Endothelial cell of umbilical vein (primary cell): Measurements from ENCODE around the gene LRRC7. TPM values are rescaled to one million over a fixed set of nuclear protein-coding genes. Genes with fewer than 3 reads are reported as not detected.

ENCODE experiments used
- BruUV-seq: library from RNA; stranded (reverse); fragments of 400-500 nt; replicated peaks from 2 replicates; lab custom pipeline; 2021; lab: Mats Ljungman, UMichigan
- CTCF ChIA-PET: fragments of 300-600, 350-600 bp; sonication (Branson Sonifier 250); formaldehyde crosslinking; loops from one replicate; lab custom pipeline; 2021; ENCODE audit warnings: antibody characterized with exemption, inconsistent platforms; lab: Charles Lee
- POLR2A ChIA-PET: fragments of 300-600, 350-600 bp; sonication (Branson Sonifier 250); formaldehyde crosslinking; loops from one replicate; lab custom pipeline; 2021; ENCODE audit warnings: antibody characterized with exemption, inconsistent platforms; lab: Charles Lee
- DNase-seq: peaks from one replicate; pipeline ENCODE4 v3.0.0-alpha.2; 2011; ENCODE audit warnings: low read depth, low spot score
- FAIRE-seq: peaks from 2 replicates; lab custom pipeline; 2011; peaks lifted over from hg19 to GRCh38; lab: Jason Lieb, UNC
- H2AFZ ChIP-seq: 2 replicates; pipeline ENCODE4 v1.6.0; 2012; ENCODE audit warnings: low read depth, low read length, control low read depth, inconsistent platforms
- H3K27ac ChIP-seq: 2 replicates; pipeline ENCODE4 v1.5.1; 2011; ENCODE audit warnings: low read depth, mild to moderate bottlenecking, control low read depth, low read length, moderate library complexity; ENCODE audit not compliant: insufficient read depth
- H3K27me3 ChIP-seq, 2 experiments: 2 replicates each; pipeline versions ENCODE4 v1.6.0 to v1.6.1; 2011; ENCODE audit warnings: low read length in 2 of 2, mixed read lengths in 1 of 2; ENCODE audit not compliant: control insufficient read depth in 2 of 2, insufficient read depth in 2 of 2
- H3K36me3 ChIP-seq, 2 experiments: 2 replicates in 1 of 2; 3 replicates in 1 of 2; pipeline ENCODE4 v1.5.1; 2011; ENCODE audit warnings: low read length in 2 of 2, mild to moderate bottlenecking in 1 of 2, moderate library complexity in 1 of 2; ENCODE audit not compliant: control insufficient read depth in 2 of 2, insufficient read depth in 2 of 2; ENCODE audit errors: extremely low read depth in 1 of 2
- H3K4me1 ChIP-seq: 3 replicates; pipeline ENCODE4 v1.5.1; 2011; ENCODE audit warnings: mild to moderate bottlenecking, low read length; ENCODE audit not compliant: control insufficient read depth, insufficient read depth; ENCODE audit errors: extremely low read depth
- H3K4me2 ChIP-seq: 2 replicates; pipeline ENCODE4 v1.6.1; 2011; ENCODE audit warnings: low read length, control low read depth, mixed read lengths; ENCODE audit not compliant: insufficient read depth
- H3K4me3 ChIP-seq, 3 experiments: fragments of 200-600 bp in 1 of 3; sonication (generic), shearing (Covaris generic) in 1 of 3; replicated peaks in 1 of 3; 2 replicates each; pipeline ENCODE4 v1.5.1; 2011 to 2016; ENCODE audit warnings: control low read depth in 3 of 3, low read length in 3 of 3, mild to moderate bottlenecking in 2 of 3, inconsistent platforms in 1 of 3, low read depth in 1 of 3, moderate library complexity in 1 of 3; ENCODE audit not compliant: insufficient read depth in 1 of 3
- H3K79me2 ChIP-seq: 2 replicates; pipeline ENCODE4 v1.6.0; 2012; ENCODE audit warnings: low read length, inconsistent platforms; ENCODE audit not compliant: control insufficient read depth, insufficient read depth
- H3K9ac ChIP-seq: replicated peaks from 2 replicates; pipeline ENCODE3; 2011; ENCODE audit warnings: low read length, control low read depth; ENCODE audit not compliant: insufficient read depth; ENCODE audit errors: extremely low read depth
- H3K9me1 ChIP-seq: replicated peaks from 3 replicates; pipeline ENCODE4 v1.6.0; 2011; ENCODE audit warnings: mild to moderate bottlenecking, low read length; ENCODE audit not compliant: control insufficient read depth, insufficient read depth; ENCODE audit errors: extremely low read depth
- H3K9me3 ChIP-seq: replicated peaks from 2 replicates; pipeline ENCODE4 v1.5.1; 2012; ENCODE audit warnings: low read length, inconsistent platforms; ENCODE audit not compliant: control insufficient read depth, insufficient read depth
- H4K20me1 ChIP-seq: replicated peaks from 2 replicates; pipeline ENCODE3; 2011; ENCODE audit warnings: mild to moderate bottlenecking, low read length; ENCODE audit not compliant: control insufficient read depth, insufficient read depth; ENCODE audit errors: extremely low read depth
- CTCF ChIP-seq, 2 donors: IDR thresholded peaks; 1 replicate in 1 of 2; 2 replicates in 1 of 2; pipeline ENCODE4 v1.5.1; 2011; ENCODE audit warnings: low read length in 2 of 2, mild to moderate bottlenecking in 2 of 2, moderate library complexity in 2 of 2, control low read depth in 1 of 2, inconsistent platforms in 1 of 2, low read depth in 1 of 2; ENCODE audit not compliant: insufficient read depth in 1 of 2; ENCODE audit errors: extremely low read depth in 1 of 2
- EZH2 ChIP-seq: IDR thresholded peaks from 2 replicates; pipeline ENCODE4 v1.6.1; 2012; ENCODE audit warnings: borderline replicate concordance, low read depth, mild to moderate bottlenecking, moderate library complexity, low read length, inconsistent platforms; ENCODE audit not compliant: severe bottlenecking
- FOS ChIP-seq: IDR thresholded peaks from 2 replicates; pipeline ENCODE4 v1.6.1; 2011; ENCODE audit warnings: mild to moderate bottlenecking, low read length, moderate library complexity, borderline replicate concordance; ENCODE audit not compliant: insufficient read depth
- GATA2 ChIP-seq: IDR thresholded peaks from 2 replicates; pipeline ENCODE4 v1.7.0; 2011; ENCODE audit warnings: low read depth, mild to moderate bottlenecking, moderate library complexity, mixed read lengths, low read length; ENCODE audit not compliant: insufficient read length, insufficient read depth
- JUN ChIP-seq: IDR thresholded peaks from 2 replicates; pipeline ENCODE4 v1.6.1; 2011; ENCODE audit warnings: borderline replicate concordance, low read depth; ENCODE audit not compliant: insufficient read length, insufficient read depth
- MAX ChIP-seq: IDR thresholded peaks from 2 replicates; pipeline ENCODE4 v1.6.1; 2011; ENCODE audit not compliant: insufficient read depth, insufficient read length
- MYC ChIP-seq: IDR thresholded peaks from one replicate; pipeline ENCODE4 v1.6.1; 2011; ENCODE audit warnings: mild to moderate bottlenecking, low read depth, low read length
- POLR2A ChIP-seq: IDR thresholded peaks from 2 replicates; pipeline ENCODE4 v1.6.1; 2012; ENCODE audit warnings: low read depth, mild to moderate bottlenecking, control low read depth, low read length
- POLR2AphosphoS5 ChIP-seq: IDR thresholded peaks from 2 replicates; pipeline ENCODE4 v1.6.1; 2012; ENCODE audit warnings: low read depth, mild to moderate bottlenecking, control low read depth, low read length, moderate library complexity; ENCODE audit not compliant: insufficient read depth
- dilution Hi-C: fragments of 300-500 bp; cut with MboI; formaldehyde crosslinking; loops from one replicate; pipeline ENCODE4 v1.15.0; 2019; ENCODE audit warnings: low sequenced_read_pairs; ENCODE audit not compliant: extremely low pct_ligation_motif_present
- intact Hi-C: fragments of 100-400 bp; cut with micrococcal nuclease; formaldehyde crosslinking; loops from one replicate; pipeline ENCODE4 v1.10.0; 2022
- polyA plus RNA-seq, 4 experiments: library from polyadenylated mRNA; depleted of rRNA in 3 of 4; stranded (reverse) in 3 of 4; unstranded in 1 of 4; fragments of >200 nt; gene quantifications; 2 replicates each; pipeline versions ENCODE4 v1.2.1 to v1.2.3, GENCODE V29; 2011 to 2012; ENCODE audit warnings: missing spikeins in 1 of 4
- total RNA-seq: library from RNA; stranded (reverse); gene quantifications from 2 replicates; pipeline ENCODE4 v1.2.3, GENCODE V29; 2021

LRRC7 gene
- total and polyA plus RNA-seq, 2 donors (not counting 3 experiments of a cell fraction or from before 2014, with no cell fraction given), result 0.11 to 0.58 TPM

- ChIA-PET POLR2A (no interaction called here), CTCF (no interaction called here)
- Histone ChIP-seq H3K4me1 (peaks cover 20% of the 10 kb centered on the region), H3K9me1 (no peaks in the 10 kb centered on the region), H3K4me3 (no peak overlapping the region), H4K20me1 (no peaks in the 10 kb centered on the region), H2AFZ (no peak overlapping the region), H3K9ac (no peak overlapping the region), H3K4me2 (no peak overlapping the region), H3K79me2 (no peaks in the 10 kb centered on the region), H3K9me3 (no peaks in the 10 kb centered on the region), H3K27ac (no peak overlapping the region), H3K27me3 (no peaks in the 10 kb centered on the region), H3K36me3 (no peaks in the 10 kb centered on the region)
- dilution Hi-C loops (no loop called here), intact Hi-C loops (loop anchor here (5.0 kb wide), 1 partner anchor 166 kb away; the partner anchor contains the start of gene LRRC40)
- TF ChIP-seq POLR2A (no peak), FOS (no peak), MAX (no peak), GATA2 (no peak), POLR2AphosphoS5 (no peak), MYC (no peak), CTCF (IDR thresholded peaks at IDR 0.05; ENCODE audit: extremely low read depth in 1 of 2, insufficient read depth in 1 of 2, low read depth in 1 of 2, low read length in 2 of 2) (no peak), EZH2 (no peak), JUN (no peak)
- FAIRE-seq, result no peak
- DNase-seq, result no peak
- BruUV-seq, result no TSS peak
Observed at GRCh38 chr1:70041317-70042045, 473.8 kb downstream of the LRRC7 start.
